Gastroesophageal sphincter (tissue), 4 donors: ENCODE measurements around the gene CASP2. TPM values are rescaled to one million over a fixed set of nuclear protein-coding genes. Genes with fewer than 3 reads are reported as not detected.

Source experiments
- ATAC-seq: fragments of 150-250 bp; one replicate; pipeline ENCODE4 v1.9.1; 2016; ENCODE audit warnings: mild to moderate bottlenecking, moderate library complexity
- H3K27ac ChIP-seq, 4 donors: fragments of 200-600 bp; sonication (generic) in 3 of 4; 1 replicate in 3 of 4; 2 replicates in 1 of 4; pipeline ENCODE4 v1.5.1; 2016 to 2019
- H3K27me3 ChIP-seq: fragments of 200-600 bp; sonication (generic); one replicate; pipeline ENCODE4 v1.5.1; 2019
- H3K36me3 ChIP-seq, 2 donors: fragments of 200-600 bp; sonication (generic); one replicate each; pipeline ENCODE4 v1.5.1; 2019; ENCODE audit warnings: control low read depth in 1 of 2
- H3K4me1 ChIP-seq, 3 donors: fragments of 200-600 bp; sonication (generic); 1 replicate in 2 of 3; 2 replicates in 1 of 3; pipeline ENCODE4 v1.5.1; 2016 to 2019; ENCODE audit warnings: control low read depth in 2 of 3
- H3K4me3 ChIP-seq, 2 donors: fragments of 200-600 bp; sonication (generic); one replicate each; pipeline ENCODE4 v1.5.1; 2019; ENCODE audit warnings: mild to moderate bottlenecking in 1 of 2, moderate library complexity in 1 of 2
- H3K9me3 ChIP-seq, 3 donors: fragments of 200-600 bp; sonication (generic); one replicate each; pipeline ENCODE4 v1.5.1; 2017 to 2019; ENCODE audit warnings: control low read depth in 2 of 3
- EP300 ChIP-seq: sonication (generic); formaldehyde crosslinking; IDR thresholded peaks from one replicate; pipeline ENCODE4 v1.6.1; 2017; ENCODE audit warnings: antibody characterized with exemption, mild to moderate bottlenecking
- POLR2A ChIP-seq, 2 donors: fragments of 450-650 bp; IDR thresholded peaks; one replicate each; pipeline ENCODE4 v1.6.1; 2017; ENCODE audit warnings: antibody characterized with exemption in 2 of 2, mild to moderate bottlenecking in 2 of 2, moderate library complexity in 1 of 2
- POLR2AphosphoS5 ChIP-seq: sonication (generic); formaldehyde crosslinking; IDR thresholded peaks from one replicate; pipeline ENCODE4 v1.6.1; 2017; ENCODE audit warnings: antibody characterized with exemption
- WGBS, 2 donors: methylation state at CpG; one replicate each; pipeline ENCODE4 v1.1.5; 2018; ENCODE audit warnings: low coverage in 1 of 2; 5-methylcytosine and 5-hydroxymethylcytosine counted together
- total RNA-seq, 4 donors: library from RNA; depleted of rRNA; stranded (reverse); fragments of >200 nt; gene quantifications; one replicate each; pipeline ENCODE4 v1.1.0, GENCODE V29; 2016
- TF ChIP-seq, protein P1 (sequence below), 4 experiments: fragments of 200-600 bp in 2 of 4; fragments of 450-650 bp in 2 of 4; sonication (generic) in 1 of 4; IDR thresholded peaks; one replicate each; pipeline ENCODE4 v1.5.1; 2017 to 2019; ENCODE audit warnings: antibody characterized with exemption in 4 of 4, mild to moderate bottlenecking in 2 of 4, moderate library complexity in 2 of 4

The CASP2 gene
- total RNA-seq, 4 donors from 2014 or later = 10.1 to 14.5 (median 13.6) TPM

DNA sequence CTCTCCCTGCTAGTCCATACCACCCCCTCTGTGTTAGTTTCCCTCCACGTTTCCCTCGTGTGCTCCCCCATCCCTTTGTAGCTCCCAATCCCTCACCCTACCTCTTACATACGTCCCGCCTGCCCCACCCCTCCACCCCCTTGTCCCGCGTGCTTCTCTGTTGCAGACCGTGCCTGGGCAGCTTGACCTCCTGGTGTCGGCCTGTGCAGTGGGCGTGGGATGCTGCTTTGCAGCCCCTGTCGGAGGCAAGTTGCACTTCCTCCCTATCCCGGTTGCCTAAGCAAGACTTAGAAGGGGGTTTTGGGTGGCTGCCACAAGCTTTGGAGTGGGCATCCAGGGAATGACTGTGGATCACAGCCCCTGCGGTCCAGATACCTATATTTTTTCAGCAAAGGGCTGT lies 35.5 kb downstream of the CASP2 start:
- WGBS, 2 donors = 70 to 81% methylated on average over 8 of the region's 12 CpGs
- no peak for ATAC-seq
- Histone ChIP-seq H3K27me3 (no peaks in the 10 kb centered on the region), H3K4me1 (no peaks in the 10 kb centered on the region), H3K36me3 (no peaks in the 10 kb centered on the region), H3K4me3 (no peak overlapping the region), H3K27ac (no peak overlapping the region), H3K9me3 (no peaks in the 10 kb centered on the region)
- TF ChIP-seq POLR2AphosphoS5 (no peak), EP300 (no peak), POLR2A (IDR thresholded peaks at IDR 0.05) (no peak)
- TF ChIP-seq, protein P1, sequence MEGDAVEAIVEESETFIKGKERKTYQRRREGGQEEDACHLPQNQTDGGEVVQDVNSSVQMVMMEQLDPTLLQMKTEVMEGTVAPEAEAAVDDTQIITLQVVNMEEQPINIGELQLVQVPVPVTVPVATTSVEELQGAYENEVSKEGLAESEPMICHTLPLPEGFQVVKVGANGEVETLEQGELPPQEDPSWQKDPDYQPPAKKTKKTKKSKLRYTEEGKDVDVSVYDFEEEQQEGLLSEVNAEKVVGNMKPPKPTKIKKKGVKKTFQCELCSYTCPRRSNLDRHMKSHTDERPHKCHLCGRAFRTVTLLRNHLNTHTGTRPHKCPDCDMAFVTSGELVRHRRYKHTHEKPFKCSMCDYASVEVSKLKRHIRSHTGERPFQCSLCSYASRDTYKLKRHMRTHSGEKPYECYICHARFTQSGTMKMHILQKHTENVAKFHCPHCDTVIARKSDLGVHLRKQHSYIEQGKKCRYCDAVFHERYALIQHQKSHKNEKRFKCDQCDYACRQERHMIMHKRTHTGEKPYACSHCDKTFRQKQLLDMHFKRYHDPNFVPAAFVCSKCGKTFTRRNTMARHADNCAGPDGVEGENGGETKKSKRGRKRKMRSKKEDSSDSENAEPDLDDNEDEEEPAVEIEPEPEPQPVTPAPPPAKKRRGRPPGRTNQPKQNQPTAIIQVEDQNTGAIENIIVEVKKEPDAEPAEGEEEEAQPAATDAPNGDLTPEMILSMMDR (IDR thresholded peaks at IDR 0.05) = no peak

DNA sequence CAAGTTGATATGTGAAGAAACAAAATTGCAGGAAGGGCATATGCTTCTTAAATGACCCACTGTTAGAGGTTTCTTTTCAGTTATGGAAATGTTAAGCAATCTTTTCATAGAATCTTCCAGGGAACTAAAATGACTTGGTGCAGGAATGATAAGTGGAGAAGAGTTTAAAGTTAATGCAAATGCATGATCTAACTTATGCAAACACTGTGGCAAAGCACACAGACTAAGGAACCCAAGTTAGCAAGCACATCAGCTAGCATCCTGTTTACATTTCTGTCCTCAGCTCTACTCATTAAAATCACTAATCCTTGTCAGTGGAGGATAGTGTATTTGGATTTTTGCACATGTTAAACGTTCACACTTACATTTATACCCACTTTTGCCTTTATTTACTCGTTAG lies 37.1 kb downstream of the CASP2 start:
- H3K36me3 ChIP-seq = no peaks in the 10 kb centered on the region
- H3K27me3 ChIP-seq = no peaks in the 10 kb centered on the region
- TF ChIP-seq POLR2A (IDR thresholded peaks at IDR 0.05) (no peak), EP300 (no peak), POLR2AphosphoS5 (no peak)
- TF ChIP-seq, protein P1 (IDR thresholded peaks at IDR 0.05) = no peak
- WGBS, 2 donors = 67 to 70% methylated on average over 2 of the region's 2 CpGs
- H3K9me3 ChIP-seq = no peaks in the 10 kb centered on the region
- no peaks in the 10 kb centered on the region for H3K4me1 ChIP-seq
- no peak overlapping the region for H3K4me3 ChIP-seq
- no peak overlapping the region for H3K27ac ChIP-seq
- no peak for ATAC-seq

GRCh38 chr7:143327903-143328302 lies 39.8 kb downstream of the CASP2 start:
- H3K27ac ChIP-seq = no peak overlapping the region

GRCh38 chr7:143329471-143330170 lies 41.5 kb downstream of the CASP2 start:
- Histone ChIP-seq H3K4me1 (no peaks in the 10 kb centered on the region), H3K27me3 (no peaks in the 10 kb centered on the region), H3K36me3 (no peaks in the 10 kb centered on the region), H3K27ac (no peak overlapping the region), H3K4me3 (no peak overlapping the region), H3K9me3 (no peaks in the 10 kb centered on the region)
- WGBS, 2 donors = 91 to 92% methylated on average over 9 of the region's 10 CpGs
- TF ChIP-seq POLR2AphosphoS5 (no peak), POLR2A (IDR thresholded peaks at IDR 0.05) (no peak), EP300 (no peak)
- TF ChIP-seq, protein P1 (IDR thresholded peaks at IDR 0.05) = no peak
- no peak for ATAC-seq

More at GRCh38 chr7:143327903-143328302, 39.8 kb downstream of the CASP2 start:
- Histone ChIP-seq H3K27me3 (no peaks in the 10 kb centered on the region), H3K9me3 (no peaks in the 10 kb centered on the region), H3K4me1 (no peaks in the 10 kb centered on the region), H3K4me3 (no peak overlapping the region), H3K36me3 (no peaks in the 10 kb centered on the region)
- WGBS, 2 donors = 82 to 95% methylated on average over 3 to 5 of the region's 5 CpGs
- ATAC-seq = no peak
- no peak for TF ChIP-seq POLR2AphosphoS5
- TF ChIP-seq, protein P1 (IDR thresholded peaks at IDR 0.05) = no peak
- TF ChIP-seq POLR2A (IDR thresholded peaks at IDR 0.05) = no peak
- no peak for TF ChIP-seq EP300

DNA sequence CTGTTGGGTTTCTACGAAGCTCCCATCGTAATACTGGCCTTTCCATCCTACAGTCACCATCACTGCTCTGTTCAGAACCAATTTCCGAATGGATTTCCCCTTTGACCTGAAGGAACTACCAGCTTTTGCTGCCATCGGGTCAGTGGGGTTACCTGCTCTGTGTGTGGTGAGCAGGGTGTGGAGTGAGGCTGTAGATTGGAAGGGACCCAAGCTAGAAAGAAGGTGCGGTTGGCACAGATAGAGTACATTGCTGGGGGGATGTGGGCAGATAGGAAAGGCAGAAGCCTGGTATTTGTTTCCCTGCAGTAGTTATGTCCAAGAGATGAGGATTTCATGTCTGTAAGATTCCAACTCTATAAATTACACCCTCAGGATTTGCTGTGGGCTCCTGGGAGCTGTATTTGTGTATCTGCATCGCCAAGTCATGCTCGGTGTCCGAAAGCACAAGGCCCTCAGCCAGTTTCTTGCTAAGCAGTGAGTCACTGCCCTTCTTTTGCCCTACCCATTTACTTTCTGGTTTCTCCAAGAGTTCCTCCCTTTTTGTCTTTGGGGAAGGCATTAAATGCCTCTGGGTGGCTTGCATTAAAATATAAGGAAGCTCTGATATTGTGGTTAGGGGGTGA lies 43.1 kb downstream of the CASP2 start:
- H3K4me1 ChIP-seq = no peaks in the 10 kb centered on the region
- no peak overlapping the region for H3K4me3 ChIP-seq
- no peak overlapping the region for H3K27ac ChIP-seq
- H3K9me3 ChIP-seq = no peaks in the 10 kb centered on the region
- ATAC-seq = no peak
- TF ChIP-seq, protein P1 (IDR thresholded peaks at IDR 0.05) = no peak
- TF ChIP-seq EP300 (no peak), POLR2A (IDR thresholded peaks at IDR 0.05) (no peak), POLR2AphosphoS5 (no peak)
- WGBS, 2 donors = 51 to 72% methylated on average over 6 of the region's 8 CpGs
- H3K27me3 ChIP-seq = no peaks in the 10 kb centered on the region
- H3K36me3 ChIP-seq = no peaks in the 10 kb centered on the region
